ENCODE results near the gene ZNF611.
"Not testable (repeated sequence)": the region's sequence is repeated elsewhere in the genome, so short reads cannot be mapped to it uniquely, and the experiment has no call there.

The ZNF611 gene

DNA sequence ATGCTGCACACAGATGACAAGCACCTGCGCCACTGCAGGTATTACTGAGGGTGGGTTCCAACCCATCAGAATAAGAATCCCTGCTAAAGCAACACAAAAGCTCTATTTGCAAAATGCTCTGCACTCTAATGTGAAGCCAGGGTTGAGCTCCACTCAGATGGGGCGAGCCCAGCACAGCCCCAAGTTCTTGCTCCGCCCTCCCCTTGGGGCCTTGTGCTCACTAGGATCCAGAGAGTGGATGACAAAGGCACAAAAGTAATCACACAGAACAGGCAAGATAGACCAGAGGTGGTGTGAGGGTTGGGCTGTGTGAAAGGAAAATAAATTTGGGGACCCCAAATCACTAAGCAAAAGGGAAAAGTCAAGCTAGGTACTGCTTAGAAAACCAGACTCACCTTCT, 8.2 kb upstream of the ZNF611 start:
- no peak overlapping the region for H3K4me3 Mint-ChIP-seq
- no peak for DNase-seq
- H3K36me3 Mint-ChIP-seq (ENCODE audit: low read depth): no peaks in the 10 kb centered on the region
- H3K27me3 Mint-ChIP-seq (ENCODE audit: low read depth, poor library complexity): no peaks in the 10 kb centered on the region
- peaks cover 18% of the 10 kb centered on the region for H3K9me3 Mint-ChIP-seq
- H3K4me1 Mint-ChIP-seq: peaks cover 43% of the 10 kb centered on the region
- TF ChIP-seq, protein P1, sequence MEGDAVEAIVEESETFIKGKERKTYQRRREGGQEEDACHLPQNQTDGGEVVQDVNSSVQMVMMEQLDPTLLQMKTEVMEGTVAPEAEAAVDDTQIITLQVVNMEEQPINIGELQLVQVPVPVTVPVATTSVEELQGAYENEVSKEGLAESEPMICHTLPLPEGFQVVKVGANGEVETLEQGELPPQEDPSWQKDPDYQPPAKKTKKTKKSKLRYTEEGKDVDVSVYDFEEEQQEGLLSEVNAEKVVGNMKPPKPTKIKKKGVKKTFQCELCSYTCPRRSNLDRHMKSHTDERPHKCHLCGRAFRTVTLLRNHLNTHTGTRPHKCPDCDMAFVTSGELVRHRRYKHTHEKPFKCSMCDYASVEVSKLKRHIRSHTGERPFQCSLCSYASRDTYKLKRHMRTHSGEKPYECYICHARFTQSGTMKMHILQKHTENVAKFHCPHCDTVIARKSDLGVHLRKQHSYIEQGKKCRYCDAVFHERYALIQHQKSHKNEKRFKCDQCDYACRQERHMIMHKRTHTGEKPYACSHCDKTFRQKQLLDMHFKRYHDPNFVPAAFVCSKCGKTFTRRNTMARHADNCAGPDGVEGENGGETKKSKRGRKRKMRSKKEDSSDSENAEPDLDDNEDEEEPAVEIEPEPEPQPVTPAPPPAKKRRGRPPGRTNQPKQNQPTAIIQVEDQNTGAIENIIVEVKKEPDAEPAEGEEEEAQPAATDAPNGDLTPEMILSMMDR (IDR thresholded peaks at IDR 0.05): no peak
- H3K27ac Mint-ChIP-seq: no peak overlapping the region

DNA sequence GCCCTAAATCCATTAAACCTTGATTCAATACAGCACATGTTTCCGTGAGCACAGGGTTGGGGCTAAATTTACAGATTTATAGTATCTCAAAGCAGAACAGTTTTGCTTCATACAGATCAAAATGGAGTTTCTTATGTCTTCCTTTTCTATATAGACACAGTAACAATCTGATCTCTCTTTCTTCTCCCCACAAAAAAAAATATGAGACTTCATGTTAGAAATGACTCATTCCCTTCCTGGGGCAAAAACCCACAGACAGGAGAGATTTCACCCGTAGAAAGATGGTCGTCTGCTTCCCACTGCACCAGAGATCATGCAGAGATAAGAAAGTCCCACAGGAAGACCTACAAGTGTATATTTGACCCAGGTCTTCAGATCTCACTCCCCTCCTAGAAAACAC, 7.7 kb upstream of the ZNF611 start:
- peaks cover 43% of the 10 kb centered on the region for H3K4me1 Mint-ChIP-seq
- H3K27me3 Mint-ChIP-seq (ENCODE audit: low read depth, poor library complexity): no peaks in the 10 kb centered on the region
- H3K27ac Mint-ChIP-seq: no peak overlapping the region

DNA sequence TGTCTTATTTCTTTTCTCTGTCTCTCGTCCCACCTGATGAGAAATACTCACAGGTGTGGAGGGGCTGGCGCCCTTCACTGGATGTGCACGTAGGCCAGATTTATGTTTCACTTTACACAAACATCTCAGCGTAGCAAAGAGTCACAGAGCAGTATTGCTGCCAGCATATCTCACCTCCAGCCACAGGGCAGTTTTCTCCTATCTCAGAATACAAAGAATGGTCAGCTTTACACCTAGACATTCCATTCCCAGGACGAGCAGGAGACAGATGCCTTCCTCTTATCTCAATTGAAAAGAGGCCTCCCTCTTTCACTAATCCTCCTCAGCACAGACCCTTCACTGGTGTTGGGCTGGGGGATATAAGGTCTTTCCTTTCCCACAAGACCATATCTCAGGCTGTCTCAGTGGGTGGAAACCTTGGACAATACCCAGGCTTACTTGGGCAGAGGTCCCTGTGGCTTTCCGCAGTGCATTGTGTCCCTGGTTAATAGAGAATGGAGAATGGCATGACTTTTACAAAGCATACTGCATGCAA, 7.2 kb upstream of the ZNF611 start:
- DNase-seq: no peak
- Mint-ChIP-seq H3K36me3 (ENCODE audit: low read depth) (peaks cover 5% of the 10 kb centered on the region), H3K27me3 (ENCODE audit: low read depth, poor library complexity) (no peaks in the 10 kb centered on the region), H3K4me3 (no peak overlapping the region), H3K9me3 (peaks cover 29% of the 10 kb centered on the region), H3K27ac (no peak overlapping the region), H3K4me1 (peaks cover 47% of the 10 kb centered on the region)
- TF ChIP-seq, protein P1 (IDR thresholded peaks at IDR 0.05): no peak

More for the DNA sequence above, 7.7 kb upstream of the ZNF611 start:
- Mint-ChIP-seq H3K9me3 (peaks cover 24% of the 10 kb centered on the region), H3K36me3 (ENCODE audit: low read depth) (no peaks in the 10 kb centered on the region), H3K4me3 (no peak overlapping the region)
- no peak for DNase-seq
- TF ChIP-seq, protein P1 (IDR thresholded peaks at IDR 0.05): no peak

DNA sequence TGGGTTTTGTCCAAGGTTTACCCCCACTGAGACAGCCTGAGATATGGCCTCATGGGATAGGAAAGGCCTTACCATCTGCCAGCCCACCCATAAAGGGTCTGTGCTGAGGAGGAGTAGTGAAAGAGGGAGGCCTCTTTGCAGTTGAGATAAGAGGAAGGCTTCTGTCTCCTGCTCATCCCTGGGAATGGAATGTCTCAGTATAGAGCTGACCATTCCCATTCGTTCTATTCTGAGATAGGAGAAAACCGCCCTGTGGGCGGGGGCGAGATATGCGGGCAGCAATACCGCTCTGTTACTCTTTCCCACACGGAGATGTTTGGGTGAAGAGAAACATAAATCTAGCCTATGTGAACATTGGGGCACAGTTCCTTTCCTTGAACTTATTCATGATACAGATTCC, 6.5 kb upstream of the ZNF611 start:
- H3K4me1 Mint-ChIP-seq: peaks cover 46% of the 10 kb centered on the region
- H3K27ac Mint-ChIP-seq; H3K27me3 Mint-ChIP-seq (ENCODE audit: low read depth, poor library complexity); H3K4me3 Mint-ChIP-seq; DNase-seq; H3K36me3 Mint-ChIP-seq (ENCODE audit: low read depth): not testable (repeated sequence)
- peaks cover 33% of the 10 kb centered on the region for H3K9me3 Mint-ChIP-seq

DNA sequence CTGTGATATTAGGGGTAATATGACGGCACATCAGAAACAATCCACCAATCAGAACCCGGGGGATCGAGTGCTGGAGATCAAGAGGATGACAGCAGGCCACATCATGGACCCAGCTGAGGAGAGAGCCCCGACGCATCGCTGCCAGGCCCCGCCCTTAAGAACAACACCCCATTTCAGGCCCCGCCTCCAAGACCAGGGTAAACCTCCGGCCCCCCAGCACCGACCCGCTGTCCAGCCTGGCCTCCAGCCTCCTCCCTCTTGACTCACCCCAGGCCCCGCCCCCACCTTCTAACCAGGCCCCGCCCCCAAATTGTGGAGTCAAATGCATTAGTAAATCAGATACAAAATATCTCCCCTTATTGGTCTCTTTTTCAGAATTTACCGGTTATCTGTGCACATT, 4.7 kb upstream of the ZNF611 start:
- Mint-ChIP-seq H3K36me3 (ENCODE audit: low read depth) (peaks cover 14% of the 10 kb centered on the region), H3K27me3 (ENCODE audit: low read depth, poor library complexity) (no peaks in the 10 kb centered on the region), H3K4me3 (no peak overlapping the region), H3K4me1 (peaks cover 47% of the 10 kb centered on the region), H3K27ac (no peak overlapping the region), H3K9me3 (peaks cover 48% of the 10 kb centered on the region)
- TF ChIP-seq, protein P1 (IDR thresholded peaks at IDR 0.05): no peak
- DNase-seq: no peak

DNA sequence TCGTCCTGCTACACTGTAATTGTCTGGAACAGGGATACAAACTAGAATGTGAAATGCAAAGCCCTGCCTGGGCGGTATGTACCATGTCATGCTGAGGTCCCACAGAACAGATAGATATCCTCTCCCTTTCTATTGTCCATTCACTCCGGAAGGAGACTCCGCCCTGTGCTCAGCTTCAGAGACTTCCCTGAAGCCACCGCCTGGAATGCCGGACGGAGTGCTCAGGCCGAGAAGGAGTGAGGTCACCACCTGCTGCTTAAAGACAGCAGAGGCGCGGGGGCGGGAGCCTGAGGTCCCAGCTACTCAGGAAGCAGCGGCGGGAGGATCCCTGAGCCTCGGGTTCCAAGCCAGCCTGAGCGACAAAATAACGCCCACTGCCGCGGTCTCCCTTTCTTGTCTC, 890 bp upstream of the ZNF611 start:
- TF ChIP-seq, protein P1 (IDR thresholded peaks at IDR 0.05): no peak
- Mint-ChIP-seq H3K9me3 (peaks cover 48% of the 10 kb centered on the region), H3K27ac (peak overlapping the region; percentile 71), H3K4me1 (peaks cover 37% of the 10 kb centered on the region), H3K27me3 (ENCODE audit: low read depth, poor library complexity) (no peaks in the 10 kb centered on the region), H3K4me3 (peak overlapping the region; percentile 88), H3K36me3 (ENCODE audit: low read depth) (peaks cover 14% of the 10 kb centered on the region)
- peak; percentile 23 for DNase-seq

Measured in nephron progenitor cell (in vitro differentiated cells).